Endothelial cell of umbilical vein (primary cell): ENCODE results near the gene RIMBP2. TPM values are rescaled to one million over a fixed set of nuclear protein-coding genes. Genes with fewer than 3 reads are reported as not detected.

Source experiments
- BruUV-seq: library from RNA; stranded (reverse); fragments of 400-500 nt; replicated peaks from 2 replicates; lab custom pipeline; 2021; lab: Mats Ljungman, UMichigan
- CTCF ChIA-PET: fragments of 300-600, 350-600 bp; sonication (Branson Sonifier 250); formaldehyde crosslinking; loops from one replicate; lab custom pipeline; 2021; ENCODE audit warnings: antibody characterized with exemption, inconsistent platforms; lab: Charles Lee
- POLR2A ChIA-PET: fragments of 300-600, 350-600 bp; sonication (Branson Sonifier 250); formaldehyde crosslinking; loops from one replicate; lab custom pipeline; 2021; ENCODE audit warnings: antibody characterized with exemption, inconsistent platforms; lab: Charles Lee
- DNase-seq: peaks from one replicate; pipeline ENCODE4 v3.0.0-alpha.2; 2011; ENCODE audit warnings: low read depth, low spot score
- FAIRE-seq: peaks from 2 replicates; lab custom pipeline; 2011; peaks lifted over from hg19 to GRCh38; lab: Jason Lieb, UNC
- H2AFZ ChIP-seq: 2 replicates; pipeline ENCODE4 v1.6.0; 2012; ENCODE audit warnings: low read depth, low read length, control low read depth, inconsistent platforms
- H3K27ac ChIP-seq: 2 replicates; pipeline ENCODE4 v1.5.1; 2011; ENCODE audit warnings: low read depth, mild to moderate bottlenecking, control low read depth, low read length, moderate library complexity; ENCODE audit not compliant: insufficient read depth
- H3K27me3 ChIP-seq, 2 experiments: 2 replicates each; pipeline versions ENCODE4 v1.6.0 to v1.6.1; 2011; ENCODE audit warnings: low read length in 2 of 2, mixed read lengths in 1 of 2; ENCODE audit not compliant: control insufficient read depth in 2 of 2, insufficient read depth in 2 of 2
- H3K36me3 ChIP-seq, 2 experiments: 2 replicates in 1 of 2; 3 replicates in 1 of 2; pipeline ENCODE4 v1.5.1; 2011; ENCODE audit warnings: low read length in 2 of 2, mild to moderate bottlenecking in 1 of 2, moderate library complexity in 1 of 2; ENCODE audit not compliant: control insufficient read depth in 2 of 2, insufficient read depth in 2 of 2; ENCODE audit errors: extremely low read depth in 1 of 2
- H3K4me1 ChIP-seq: 3 replicates; pipeline ENCODE4 v1.5.1; 2011; ENCODE audit warnings: mild to moderate bottlenecking, low read length; ENCODE audit not compliant: control insufficient read depth, insufficient read depth; ENCODE audit errors: extremely low read depth
- H3K4me2 ChIP-seq: 2 replicates; pipeline ENCODE4 v1.6.1; 2011; ENCODE audit warnings: low read length, control low read depth, mixed read lengths; ENCODE audit not compliant: insufficient read depth
- H3K4me3 ChIP-seq, 3 experiments: fragments of 200-600 bp in 1 of 3; sonication (generic), shearing (Covaris generic) in 1 of 3; replicated peaks in 1 of 3; 2 replicates each; pipeline ENCODE4 v1.5.1; 2011 to 2016; ENCODE audit warnings: control low read depth in 3 of 3, low read length in 3 of 3, mild to moderate bottlenecking in 2 of 3, inconsistent platforms in 1 of 3, low read depth in 1 of 3, moderate library complexity in 1 of 3; ENCODE audit not compliant: insufficient read depth in 1 of 3
- H3K79me2 ChIP-seq: 2 replicates; pipeline ENCODE4 v1.6.0; 2012; ENCODE audit warnings: low read length, inconsistent platforms; ENCODE audit not compliant: control insufficient read depth, insufficient read depth
- H3K9ac ChIP-seq: replicated peaks from 2 replicates; pipeline ENCODE3; 2011; ENCODE audit warnings: low read length, control low read depth; ENCODE audit not compliant: insufficient read depth; ENCODE audit errors: extremely low read depth
- H3K9me1 ChIP-seq: replicated peaks from 3 replicates; pipeline ENCODE4 v1.6.0; 2011; ENCODE audit warnings: mild to moderate bottlenecking, low read length; ENCODE audit not compliant: control insufficient read depth, insufficient read depth; ENCODE audit errors: extremely low read depth
- H3K9me3 ChIP-seq: replicated peaks from 2 replicates; pipeline ENCODE4 v1.5.1; 2012; ENCODE audit warnings: low read length, inconsistent platforms; ENCODE audit not compliant: control insufficient read depth, insufficient read depth
- H4K20me1 ChIP-seq: replicated peaks from 2 replicates; pipeline ENCODE3; 2011; ENCODE audit warnings: mild to moderate bottlenecking, low read length; ENCODE audit not compliant: control insufficient read depth, insufficient read depth; ENCODE audit errors: extremely low read depth
- EZH2 ChIP-seq: IDR thresholded peaks from 2 replicates; pipeline ENCODE4 v1.6.1; 2012; ENCODE audit warnings: borderline replicate concordance, low read depth, mild to moderate bottlenecking, moderate library complexity, low read length, inconsistent platforms; ENCODE audit not compliant: severe bottlenecking
- FOS ChIP-seq: IDR thresholded peaks from 2 replicates; pipeline ENCODE4 v1.6.1; 2011; ENCODE audit warnings: mild to moderate bottlenecking, low read length, moderate library complexity, borderline replicate concordance; ENCODE audit not compliant: insufficient read depth
- GATA2 ChIP-seq: IDR thresholded peaks from 2 replicates; pipeline ENCODE4 v1.7.0; 2011; ENCODE audit warnings: low read depth, mild to moderate bottlenecking, moderate library complexity, mixed read lengths, low read length; ENCODE audit not compliant: insufficient read length, insufficient read depth
- JUN ChIP-seq: IDR thresholded peaks from 2 replicates; pipeline ENCODE4 v1.6.1; 2011; ENCODE audit warnings: borderline replicate concordance, low read depth; ENCODE audit not compliant: insufficient read length, insufficient read depth
- MYC ChIP-seq: IDR thresholded peaks from one replicate; pipeline ENCODE4 v1.6.1; 2011; ENCODE audit warnings: mild to moderate bottlenecking, low read depth, low read length
- POLR2A ChIP-seq: IDR thresholded peaks from 2 replicates; pipeline ENCODE4 v1.6.1; 2012; ENCODE audit warnings: low read depth, mild to moderate bottlenecking, control low read depth, low read length
- POLR2AphosphoS5 ChIP-seq: IDR thresholded peaks from 2 replicates; pipeline ENCODE4 v1.6.1; 2012; ENCODE audit warnings: low read depth, mild to moderate bottlenecking, control low read depth, low read length, moderate library complexity; ENCODE audit not compliant: insufficient read depth
- dilution Hi-C: fragments of 300-500 bp; cut with MboI; formaldehyde crosslinking; loops from one replicate; pipeline ENCODE4 v1.15.0; 2019; ENCODE audit warnings: low sequenced_read_pairs; ENCODE audit not compliant: extremely low pct_ligation_motif_present
- intact Hi-C: fragments of 100-400 bp; cut with micrococcal nuclease; formaldehyde crosslinking; loops from one replicate; pipeline ENCODE4 v1.10.0; 2022
- polyA plus RNA-seq, 4 experiments: library from polyadenylated mRNA; depleted of rRNA in 3 of 4; stranded (reverse) in 3 of 4; unstranded in 1 of 4; fragments of >200 nt; gene quantifications; 2 replicates each; pipeline versions ENCODE4 v1.2.1 to v1.2.3, GENCODE V29; 2011 to 2012; ENCODE audit warnings: missing spikeins in 1 of 4
- total RNA-seq: library from RNA; stranded (reverse); gene quantifications from 2 replicates; pipeline ENCODE4 v1.2.3, GENCODE V29; 2021
- TF ChIP-seq, protein P1 (sequence below), 2 donors: IDR thresholded peaks; 1 replicate in 1 of 2; 2 replicates in 1 of 2; pipeline ENCODE4 v1.5.1; 2011; ENCODE audit warnings: low read length in 2 of 2, mild to moderate bottlenecking in 2 of 2, moderate library complexity in 2 of 2, control low read depth in 1 of 2, inconsistent platforms in 1 of 2, low read depth in 1 of 2; ENCODE audit not compliant: insufficient read depth in 1 of 2; ENCODE audit errors: extremely low read depth in 1 of 2
- TF ChIP-seq, protein P2 (sequence below): IDR thresholded peaks from 2 replicates; pipeline ENCODE4 v1.6.1; 2011; ENCODE audit not compliant: insufficient read depth, insufficient read length

Gene RIMBP2
- total and polyA plus RNA-seq, 2 donors (not counting 3 experiments of a cell fraction or from before 2014, with no cell fraction given): 0.04 TPM; not detected in 1

DNA sequence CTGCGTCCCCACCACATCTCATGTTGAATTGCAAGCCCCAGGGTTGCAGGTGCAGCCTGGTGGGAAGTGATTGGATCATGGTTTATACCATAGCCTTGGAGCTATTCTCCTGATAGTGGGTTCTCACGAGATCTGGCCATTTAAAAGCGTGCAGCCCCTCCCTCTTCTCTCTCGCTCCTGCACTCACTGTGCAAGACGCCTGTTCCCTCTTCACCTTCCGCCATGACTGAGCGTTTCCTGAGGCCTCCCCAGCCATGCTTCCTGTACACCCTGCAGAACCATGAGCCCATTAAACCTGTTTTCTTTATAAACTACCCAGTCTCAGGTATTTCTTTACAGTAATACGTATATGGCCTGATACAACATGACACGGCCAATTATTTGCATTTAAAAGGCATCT lies 146.6 kb downstream of the RIMBP2 start:
- dilution Hi-C loops: no loop called here
- DNase-seq (no peak), FAIRE-seq (no peak)
- Histone ChIP-seq H3K4me1 (no peaks in the 10 kb centered on the region), H3K9me1 (no peaks in the 10 kb centered on the region), H3K4me2 (no peak overlapping the region), H2AFZ (no peak overlapping the region), H3K36me3 (no peaks in the 10 kb centered on the region), H3K27me3 (no peaks in the 10 kb centered on the region), H4K20me1 (no peaks in the 10 kb centered on the region), H3K9me3 (peaks cover 3% of the 10 kb centered on the region), H3K79me2 (no peaks in the 10 kb centered on the region), H3K4me3 (no peak overlapping the region), H3K9ac (no peak overlapping the region), H3K27ac (no peak overlapping the region)
- CTCF ChIA-PET: no interaction called here
- no TSS peak for BruUV-seq
- no peak for TF ChIP-seq JUN
- POLR2A ChIA-PET: no interaction called here
- intact Hi-C loops: no loop called here

GRCh38 chr12:130568501-130568900 lies 147.6 kb downstream of the RIMBP2 start:
- POLR2A ChIA-PET: no interaction called here
- no TSS peak for BruUV-seq
- Histone ChIP-seq H3K9me3 (peaks cover 7% of the 10 kb centered on the region), H2AFZ (no peak overlapping the region), H3K9me1 (no peaks in the 10 kb centered on the region), H3K4me2 (no peak overlapping the region), H3K36me3 (no peaks in the 10 kb centered on the region), H3K79me2 (no peaks in the 10 kb centered on the region), H3K4me3 (no peak overlapping the region), H3K9ac (no peak overlapping the region), H4K20me1 (no peaks in the 10 kb centered on the region), H3K4me1 (no peaks in the 10 kb centered on the region), H3K27me3 (no peaks in the 10 kb centered on the region), H3K27ac (no peak overlapping the region)
- no peak for DNase-seq
- intact Hi-C loops (no loop called here), dilution Hi-C loops (no loop called here)
- FAIRE-seq: no peak
- TF ChIP-seq, protein P1, sequence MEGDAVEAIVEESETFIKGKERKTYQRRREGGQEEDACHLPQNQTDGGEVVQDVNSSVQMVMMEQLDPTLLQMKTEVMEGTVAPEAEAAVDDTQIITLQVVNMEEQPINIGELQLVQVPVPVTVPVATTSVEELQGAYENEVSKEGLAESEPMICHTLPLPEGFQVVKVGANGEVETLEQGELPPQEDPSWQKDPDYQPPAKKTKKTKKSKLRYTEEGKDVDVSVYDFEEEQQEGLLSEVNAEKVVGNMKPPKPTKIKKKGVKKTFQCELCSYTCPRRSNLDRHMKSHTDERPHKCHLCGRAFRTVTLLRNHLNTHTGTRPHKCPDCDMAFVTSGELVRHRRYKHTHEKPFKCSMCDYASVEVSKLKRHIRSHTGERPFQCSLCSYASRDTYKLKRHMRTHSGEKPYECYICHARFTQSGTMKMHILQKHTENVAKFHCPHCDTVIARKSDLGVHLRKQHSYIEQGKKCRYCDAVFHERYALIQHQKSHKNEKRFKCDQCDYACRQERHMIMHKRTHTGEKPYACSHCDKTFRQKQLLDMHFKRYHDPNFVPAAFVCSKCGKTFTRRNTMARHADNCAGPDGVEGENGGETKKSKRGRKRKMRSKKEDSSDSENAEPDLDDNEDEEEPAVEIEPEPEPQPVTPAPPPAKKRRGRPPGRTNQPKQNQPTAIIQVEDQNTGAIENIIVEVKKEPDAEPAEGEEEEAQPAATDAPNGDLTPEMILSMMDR (IDR thresholded peaks at IDR 0.05; ENCODE audit: extremely low read depth in 1 of 2, insufficient read depth in 1 of 2, low read depth in 1 of 2, low read length in 2 of 2): no peak
- no peak for TF ChIP-seq FOS
- no peak for TF ChIP-seq POLR2AphosphoS5
- no peak for TF ChIP-seq EZH2
- TF ChIP-seq MYC: no peak
- no peak for TF ChIP-seq POLR2A
- TF ChIP-seq, protein P2, sequence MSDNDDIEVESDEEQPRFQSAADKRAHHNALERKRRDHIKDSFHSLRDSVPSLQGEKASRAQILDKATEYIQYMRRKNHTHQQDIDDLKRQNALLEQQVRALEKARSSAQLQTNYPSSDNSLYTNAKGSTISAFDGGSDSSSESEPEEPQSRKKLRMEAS: no peak
- no peak for TF ChIP-seq GATA2
- TF ChIP-seq JUN: no peak
- CTCF ChIA-PET: no interaction called here
